Neural progenitor cell (in vitro differentiated cells): ENCODE results near the gene RS1. TPM values are rescaled to one million over a fixed set of nuclear protein-coding genes. Genes with fewer than 3 reads are reported as not detected.
A peak's percentile ranks its signal among the peaks of the same experiment; 100 is the strongest.

Source experiments
- DNase-seq: peaks from one replicate; pipeline ENCODE4 v3.0.0-alpha.2; 2016; ENCODE audit warnings: low spot score
- H2AFZ ChIP-seq: fragments of 200-600 bp; sonication (generic); replicated peaks from 2 replicates; pipeline ENCODE4 v1.6.1; 2016; ENCODE audit warnings: antibody characterized with exemption
- H3F3A ChIP-seq: fragments of 200-600 bp; sonication (generic); 2 replicates; pipeline ENCODE4 v1.6.1; 2016; ENCODE audit warnings: antibody characterized with exemption, low read depth
- H3K27ac ChIP-seq: fragments of 200-600 bp; sonication (generic); 2 replicates; pipeline ENCODE4 v1.5.1; 2016; ENCODE audit warnings: mild to moderate bottlenecking
- H3K27me3 ChIP-seq: fragments of 200-600 bp; sonication (generic); 2 replicates; pipeline ENCODE4 v1.6.1; 2016; ENCODE audit warnings: mild to moderate bottlenecking, moderate library complexity
- H3K36me3 ChIP-seq: fragments of 200-600 bp; sonication (generic); 2 replicates; pipeline ENCODE4 v1.5.1; 2016
- H3K4me1 ChIP-seq: fragments of 200-600 bp; sonication (generic); 2 replicates; pipeline ENCODE4 v1.6.1; 2016; ENCODE audit warnings: mixed run types
- H3K4me2 ChIP-seq: fragments of 200-600 bp; sonication (generic); 2 replicates; pipeline ENCODE4 v1.6.1; 2016
- H3K4me3 ChIP-seq: fragments of 200-600 bp; sonication (generic); 2 replicates; pipeline ENCODE4 v1.5.1; 2016
- H3K79me2 ChIP-seq: fragments of 200-600 bp; sonication (generic); 2 replicates; pipeline ENCODE4 v1.6.1; 2016; ENCODE audit warnings: low read depth
- H3K9ac ChIP-seq: fragments of 200-600 bp; sonication (generic); 2 replicates; pipeline ENCODE4 v1.6.1; 2016
- H3K9me3 ChIP-seq: fragments of 200-600 bp; sonication (generic); 2 replicates; pipeline ENCODE4 v1.5.1; 2016; ENCODE audit warnings: low read depth
- H4K20me1 ChIP-seq: fragments of 200-600 bp; sonication (generic); 2 replicates; pipeline ENCODE4 v1.6.1; 2016; ENCODE audit warnings: low read depth
- H3K27ac Mint-ChIP-seq: 3 replicates; pipeline ENCODE4 v1.8.0; 2021; ENCODE audit warnings: mixed read lengths
- H3K27me3 Mint-ChIP-seq: 2 replicates; pipeline ENCODE4 v1.8.0; 2022; ENCODE audit warnings: low read depth, mild to moderate bottlenecking, inconsistent platforms, moderate library complexity, mixed read lengths; ENCODE audit not compliant: insufficient read depth
- H3K36me3 Mint-ChIP-seq: 3 replicates; pipeline ENCODE4 v1.8.0; 2021; ENCODE audit warnings: mixed read lengths
- H3K4me1 Mint-ChIP-seq: 3 replicates; pipeline ENCODE4 v1.8.0; 2021; ENCODE audit warnings: mixed read lengths
- H3K4me3 Mint-ChIP-seq: 3 replicates; pipeline ENCODE4 v1.8.0; 2021; ENCODE audit warnings: mild to moderate bottlenecking, moderate library complexity, mixed read lengths
- H3K9me3 Mint-ChIP-seq: 3 replicates; pipeline ENCODE4 v1.8.0; 2020; ENCODE audit warnings: mixed read lengths
- EZH2 ChIP-seq: fragments of 200-600 bp; sonication (generic); IDR thresholded peaks from 2 replicates; pipeline ENCODE4 v1.6.1; 2017; ENCODE audit warnings: antibody characterized with exemption, mild to moderate bottlenecking, moderate library complexity
- EZH2phosphoT487 ChIP-seq: fragments of 200-600 bp; sonication (generic); IDR thresholded peaks from 2 replicates; pipeline ENCODE4 v1.6.1; 2017; ENCODE audit warnings: antibody characterized with exemption
- total RNA-seq: library from RNA; depleted of rRNA; stranded (reverse); fragments of >200 nt; gene quantifications from 2 replicates; pipeline ENCODE4 v1.2.3, GENCODE V29; 2015; ENCODE audit warnings: low replicate concordance
- TF ChIP-seq, protein P1 (sequence below): fragments of 200-600 bp; sonication (generic); IDR thresholded peaks from 2 replicates; pipeline ENCODE4 v1.5.1; 2017; ENCODE audit warnings: antibody characterized with exemption, mild to moderate bottlenecking

RS1 gene
- total RNA-seq, 1 donor from 2014 or later: not detected

DNA sequence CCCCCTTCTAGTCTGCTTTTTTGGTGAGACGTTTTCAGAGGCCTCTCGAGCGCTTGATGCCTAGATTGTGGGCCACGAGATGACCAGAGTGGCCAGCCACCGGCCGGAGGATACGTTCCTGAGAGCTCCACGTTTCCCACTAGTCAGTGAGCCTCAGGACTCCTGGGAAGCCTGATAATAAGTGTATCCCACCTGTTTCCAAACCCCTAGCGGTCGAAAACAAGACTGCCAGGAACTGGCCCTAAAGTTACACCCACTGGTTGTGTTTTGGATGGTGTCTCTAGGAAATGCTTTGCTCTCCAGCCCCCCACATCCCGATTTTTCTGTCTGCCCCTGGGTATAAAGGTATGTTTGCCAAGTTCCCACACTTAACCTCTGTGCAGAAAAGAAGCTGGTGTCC, 4.6 kb upstream of the RS1 start:
- no peaks in the 10 kb centered on the region for H3K4me1 Mint-ChIP-seq
- no peak overlapping the region for H3K4me2 ChIP-seq
- H3K4me1 ChIP-seq: no peaks in the 10 kb centered on the region
- H3K36me3 Mint-ChIP-seq: no peaks in the 10 kb centered on the region
- H2AFZ ChIP-seq: no peak overlapping the region
- no peak overlapping the region for H3K27ac Mint-ChIP-seq
- no peaks in the 10 kb centered on the region for H3K27me3 ChIP-seq
- peaks cover 13% of the 10 kb centered on the region for H3K9me3 Mint-ChIP-seq
- H3K4me3 ChIP-seq: no peak overlapping the region
- DNase-seq: peak; percentile 47
- peak overlapping the region; percentile 80 for H3K4me3 Mint-ChIP-seq
- peaks cover 18% of the 10 kb centered on the region for H3K27me3 Mint-ChIP-seq
- TF ChIP-seq, protein P1, sequence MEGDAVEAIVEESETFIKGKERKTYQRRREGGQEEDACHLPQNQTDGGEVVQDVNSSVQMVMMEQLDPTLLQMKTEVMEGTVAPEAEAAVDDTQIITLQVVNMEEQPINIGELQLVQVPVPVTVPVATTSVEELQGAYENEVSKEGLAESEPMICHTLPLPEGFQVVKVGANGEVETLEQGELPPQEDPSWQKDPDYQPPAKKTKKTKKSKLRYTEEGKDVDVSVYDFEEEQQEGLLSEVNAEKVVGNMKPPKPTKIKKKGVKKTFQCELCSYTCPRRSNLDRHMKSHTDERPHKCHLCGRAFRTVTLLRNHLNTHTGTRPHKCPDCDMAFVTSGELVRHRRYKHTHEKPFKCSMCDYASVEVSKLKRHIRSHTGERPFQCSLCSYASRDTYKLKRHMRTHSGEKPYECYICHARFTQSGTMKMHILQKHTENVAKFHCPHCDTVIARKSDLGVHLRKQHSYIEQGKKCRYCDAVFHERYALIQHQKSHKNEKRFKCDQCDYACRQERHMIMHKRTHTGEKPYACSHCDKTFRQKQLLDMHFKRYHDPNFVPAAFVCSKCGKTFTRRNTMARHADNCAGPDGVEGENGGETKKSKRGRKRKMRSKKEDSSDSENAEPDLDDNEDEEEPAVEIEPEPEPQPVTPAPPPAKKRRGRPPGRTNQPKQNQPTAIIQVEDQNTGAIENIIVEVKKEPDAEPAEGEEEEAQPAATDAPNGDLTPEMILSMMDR: peak; percentile 52
- TF ChIP-seq EZH2: no peak
- H3K27ac ChIP-seq: no peak overlapping the region
- no peaks in the 10 kb centered on the region for H3K9me3 ChIP-seq
- no peak overlapping the region for H3K9ac ChIP-seq
- no peaks in the 10 kb centered on the region for H3K79me2 ChIP-seq
- H3K36me3 ChIP-seq: no peaks in the 10 kb centered on the region
- H3F3A ChIP-seq: no peaks in the 10 kb centered on the region
- H4K20me1 ChIP-seq: no peaks in the 10 kb centered on the region

DNA sequence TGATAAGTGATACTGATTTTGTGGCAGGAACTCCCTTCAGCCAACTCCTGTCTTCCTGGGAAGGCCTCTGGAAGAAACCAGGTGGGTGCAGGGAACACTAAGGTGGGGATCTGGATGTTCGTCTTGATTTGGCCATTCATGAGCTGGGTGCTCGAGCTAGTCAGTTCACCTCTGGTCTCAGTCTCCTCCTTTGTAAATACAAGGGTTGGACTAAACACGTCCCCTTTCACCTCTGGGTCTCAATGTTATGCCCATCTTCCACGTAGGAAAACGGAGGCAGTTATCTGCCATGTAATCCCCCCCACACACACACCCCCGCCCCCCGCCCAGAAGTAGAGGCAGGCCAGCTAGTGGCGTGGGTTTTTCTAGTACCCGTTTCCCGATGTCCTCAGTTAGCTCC, 4.1 kb upstream of the RS1 start:
- peaks cover 18% of the 10 kb centered on the region for H3K27me3 Mint-ChIP-seq
- H3K27ac Mint-ChIP-seq: no peak overlapping the region

DNA sequence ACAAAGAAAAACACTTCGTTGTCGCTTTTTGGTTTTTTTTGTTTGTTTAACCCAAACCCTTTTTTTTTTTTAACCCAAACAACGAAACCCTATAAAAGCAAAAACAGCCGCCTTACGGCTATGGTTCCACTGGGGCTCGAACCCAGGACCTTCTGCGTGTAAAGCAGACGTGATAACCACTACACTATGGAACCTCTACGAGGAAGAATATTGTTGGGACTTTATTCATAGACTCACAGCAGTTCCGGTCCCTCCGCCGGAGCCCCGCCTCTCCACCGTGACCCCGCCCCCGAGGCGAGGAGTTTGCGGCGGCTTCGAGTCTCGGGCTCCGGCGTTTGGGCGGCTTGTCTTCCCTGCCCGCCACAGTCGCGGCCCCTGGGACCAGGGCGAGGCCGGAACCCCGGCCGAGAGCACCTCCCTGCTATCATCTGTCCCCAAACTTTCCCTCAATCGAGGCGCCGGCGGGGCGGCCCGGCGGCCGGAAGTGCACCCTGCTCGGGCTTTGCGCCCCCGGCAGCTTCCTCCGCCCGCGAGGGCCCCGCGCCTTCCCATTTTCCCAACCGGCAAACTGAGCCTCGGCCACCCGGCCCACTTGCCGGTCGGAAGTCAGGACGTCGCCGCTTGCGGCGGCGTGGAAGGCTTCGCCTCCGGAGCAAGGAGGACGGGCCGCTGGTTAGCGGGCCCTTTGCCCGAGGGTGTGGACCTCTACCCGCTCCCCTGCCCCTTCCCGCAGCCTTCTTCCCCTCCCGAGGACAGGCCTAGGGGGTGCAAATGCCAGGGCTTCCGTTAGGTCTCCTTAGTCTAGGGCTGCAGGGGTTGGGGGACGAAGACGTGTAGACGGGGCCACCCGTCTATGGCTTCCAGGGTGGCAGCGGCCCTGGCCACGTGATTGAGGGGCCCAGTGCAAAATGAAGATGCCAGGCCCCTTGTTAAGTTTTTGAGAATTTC, 3.2 kb upstream of the RS1 start:
- no peaks in the 10 kb centered on the region for H3K36me3 ChIP-seq
- no peak overlapping the region for H3K27ac Mint-ChIP-seq
- peak; percentile 83 for DNase-seq
- TF ChIP-seq EZH2 (no peak), EZH2phosphoT487 (no peak)
- TF ChIP-seq, protein P1: no peak
- no peak overlapping the region for H3K9ac ChIP-seq
- peaks cover 21% of the 10 kb centered on the region for H3K27me3 Mint-ChIP-seq
- H3K27me3 ChIP-seq: no peaks in the 10 kb centered on the region
- no peaks in the 10 kb centered on the region for H4K20me1 ChIP-seq
- H3K36me3 Mint-ChIP-seq: no peaks in the 10 kb centered on the region
- H3K9me3 ChIP-seq: no peaks in the 10 kb centered on the region
- H3K4me3 Mint-ChIP-seq: peak overlapping the region; percentile 84
- peak overlapping the region; percentile 78 for H3K4me2 ChIP-seq
- no peaks in the 10 kb centered on the region for H3K4me1 Mint-ChIP-seq
- peak overlapping the region; percentile 76 for H2AFZ ChIP-seq
- H3K4me1 ChIP-seq: no peaks in the 10 kb centered on the region
- no peaks in the 10 kb centered on the region for H3F3A ChIP-seq
- H3K27ac ChIP-seq: no peak overlapping the region
- no peaks in the 10 kb centered on the region for H3K79me2 ChIP-seq
- peaks cover 16% of the 10 kb centered on the region for H3K9me3 Mint-ChIP-seq
- H3K4me3 ChIP-seq: peak overlapping the region; percentile 63

More for the DNA sequence above, 4.1 kb upstream of the RS1 start:
- Mint-ChIP-seq H3K4me3 (peak overlapping the region; percentile 80), H3K36me3 (no peaks in the 10 kb centered on the region), H3K9me3 (peaks cover 13% of the 10 kb centered on the region), H3K4me1 (no peaks in the 10 kb centered on the region)
- TF ChIP-seq, protein P1: no peak
- TF ChIP-seq EZH2 (no peak), EZH2phosphoT487 (no peak)
- Histone ChIP-seq H3K36me3 (no peaks in the 10 kb centered on the region), H3F3A (no peaks in the 10 kb centered on the region), H3K27ac (no peak overlapping the region), H3K79me2 (no peaks in the 10 kb centered on the region), H3K4me2 (no peak overlapping the region), H2AFZ (no peak overlapping the region), H3K27me3 (no peaks in the 10 kb centered on the region), H4K20me1 (no peaks in the 10 kb centered on the region), H3K4me3 (no peak overlapping the region), H3K4me1 (no peaks in the 10 kb centered on the region), H3K9ac (no peak overlapping the region), H3K9me3 (no peaks in the 10 kb centered on the region)
- DNase-seq: no peak
